Measurements from ENCODE around the gene C1RL.

GRCh38 chr12:7072554-7072953 lies 36.5 kb downstream of the C1RL start:
- no peak for TF ChIP-seq CTCF (IDR thresholded peaks at IDR 0.05)
- TF ChIP-seq POLR2A (IDR thresholded peaks at IDR 0.05): no peak
- TF ChIP-seq POLR2AphosphoS5 (IDR thresholded peaks at IDR 0.05): no peak
- TF ChIP-seq EP300 (IDR thresholded peaks at IDR 0.05): no peak

Data from suprapubic skin (tissue), 4 donors.